Measurements from ENCODE around the gene ASTN1.

ASTN1 gene

DNA sequence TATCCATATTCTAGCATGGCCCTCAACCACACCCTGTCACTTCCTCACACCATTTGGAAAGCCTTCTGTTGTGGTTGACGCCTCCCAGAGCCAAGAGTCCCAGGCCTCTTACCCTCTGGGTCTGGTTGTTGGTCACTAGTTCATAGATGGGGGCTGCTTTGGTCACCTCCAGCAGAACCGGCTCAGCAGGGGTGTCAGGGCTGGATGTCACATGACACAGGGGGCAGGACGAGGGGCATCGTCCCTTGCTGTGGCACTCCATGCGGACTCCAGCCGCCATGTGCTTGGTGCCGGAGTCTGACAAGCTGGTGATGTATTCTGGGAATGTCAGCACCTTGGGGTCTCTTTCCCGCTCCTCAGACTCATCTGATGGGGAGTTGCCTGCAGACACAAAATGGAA, 270.1 kb downstream of the ASTN1 start:
- Histone ChIP-seq H3K4me3 (ENCODE audit: low read depth, low read length) (no peak overlapping the region), H3K9ac (ENCODE audit: low read length) (no peak overlapping the region), H3K4me1 (ENCODE audit: control insufficient read depth, insufficient read depth, low read length) (no peaks in the 10 kb centered on the region), H3K27ac (ENCODE audit: low read depth, low read length) (no peak overlapping the region), H3K36me3 (ENCODE audit: control insufficient read depth, insufficient read depth, low read length) (no peaks in the 10 kb centered on the region), H3K27me3 (ENCODE audit: control insufficient read depth, insufficient read depth, low read length) (0 out of 2 replicates have a peak, but pooled peaks cover 2% of the 10 kb centered on the region), H3K9me3 (ENCODE audit: control insufficient read depth, insufficient read depth, low read depth, low read length) (no peaks in the 10 kb centered on the region)

DNA sequence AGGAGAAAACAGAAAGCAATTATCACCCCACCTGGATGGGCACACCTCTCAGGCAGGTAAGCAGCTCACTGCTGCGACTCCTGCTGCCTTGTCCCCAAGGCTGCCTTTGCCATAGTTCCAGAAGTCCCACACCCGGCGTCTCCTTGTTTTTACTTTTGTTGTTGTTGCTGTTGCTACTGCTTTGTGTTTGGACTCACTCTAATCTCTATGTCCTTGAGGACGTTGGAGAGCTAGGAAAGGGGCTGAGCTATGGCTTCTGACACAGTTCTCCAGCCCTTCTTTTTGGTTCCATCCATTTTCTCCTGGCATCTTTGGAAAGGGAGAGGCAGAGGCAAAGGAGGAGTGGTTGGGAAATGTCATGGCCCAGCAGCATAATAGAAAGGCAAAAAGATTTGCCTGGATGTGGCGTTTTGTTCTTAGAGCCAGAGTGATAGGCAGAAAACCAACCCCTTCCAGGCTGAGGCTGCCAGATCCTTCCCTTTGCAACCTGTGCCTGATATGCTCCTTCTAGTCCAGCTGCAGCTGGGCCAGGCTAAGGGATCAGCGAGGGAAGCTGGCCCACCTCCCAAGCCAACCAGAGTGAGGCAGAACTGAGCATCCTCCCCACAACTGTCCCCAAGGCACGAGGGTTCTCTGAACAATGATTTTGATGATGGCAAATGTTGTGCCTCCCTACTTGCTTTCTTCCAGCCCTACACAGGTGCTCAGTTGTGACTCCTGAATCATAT, 270.7 kb downstream of the ASTN1 start:
- no peak overlapping the region for H3K27ac ChIP-seq (ENCODE audit: low read depth, low read length)
- 0 out of 2 replicates have a peak, but pooled peaks cover 2% of the 10 kb centered on the region for H3K27me3 ChIP-seq (ENCODE audit: control insufficient read depth, insufficient read depth, low read length)
- no peak overlapping the region for H3K9ac ChIP-seq (ENCODE audit: low read length)
- no peaks in the 10 kb centered on the region for H3K4me1 ChIP-seq (ENCODE audit: control insufficient read depth, insufficient read depth, low read length)
- no peaks in the 10 kb centered on the region for H3K9me3 ChIP-seq (ENCODE audit: control insufficient read depth, insufficient read depth, low read depth, low read length)
- no peak overlapping the region for H3K4me3 ChIP-seq (ENCODE audit: low read depth, low read length)
- no peaks in the 10 kb centered on the region for H3K36me3 ChIP-seq (ENCODE audit: control insufficient read depth, insufficient read depth, low read length)

DNA sequence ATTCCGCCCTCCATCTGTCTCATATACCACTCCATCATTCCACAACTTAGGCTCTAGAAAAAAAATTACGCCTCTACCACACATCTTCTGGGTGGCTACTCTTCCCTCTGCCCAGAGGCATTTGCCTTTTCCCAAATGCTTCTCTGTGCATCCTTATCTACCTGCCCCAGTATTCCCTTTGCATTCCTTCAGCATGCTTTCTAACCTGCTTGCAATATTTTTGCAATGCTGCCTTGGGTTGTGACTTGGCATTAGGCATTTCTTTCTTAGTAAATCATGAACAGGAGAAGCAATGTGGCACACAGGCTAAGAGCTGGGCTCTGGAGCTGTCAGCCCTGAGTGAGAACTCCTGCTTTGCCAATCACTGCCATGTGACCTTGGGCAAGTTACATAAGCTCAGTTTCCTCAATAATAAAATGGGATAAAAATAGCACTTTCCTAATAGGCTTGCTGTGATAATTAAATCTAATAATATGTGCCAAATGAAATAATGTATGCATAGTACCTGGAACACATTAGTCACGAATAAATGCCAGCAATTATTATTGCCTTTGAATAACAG, 276.0 kb downstream of the ASTN1 start:
- Histone ChIP-seq H3K4me3 (ENCODE audit: low read depth, low read length) (no peak overlapping the region), H3K27me3 (ENCODE audit: control insufficient read depth, insufficient read depth, low read length) (peaks cover 3% of the 10 kb centered on the region; the same call in 1 of the 2 replicates), H3K9ac (ENCODE audit: low read length) (no peak overlapping the region), H3K4me1 (ENCODE audit: control insufficient read depth, insufficient read depth, low read length) (no peaks in the 10 kb centered on the region), H3K9me3 (ENCODE audit: control insufficient read depth, insufficient read depth, low read depth, low read length) (no peaks in the 10 kb centered on the region), H3K36me3 (ENCODE audit: control insufficient read depth, insufficient read depth, low read length) (no peaks in the 10 kb centered on the region), H3K27ac (ENCODE audit: low read depth, low read length) (no peak overlapping the region)

DNA sequence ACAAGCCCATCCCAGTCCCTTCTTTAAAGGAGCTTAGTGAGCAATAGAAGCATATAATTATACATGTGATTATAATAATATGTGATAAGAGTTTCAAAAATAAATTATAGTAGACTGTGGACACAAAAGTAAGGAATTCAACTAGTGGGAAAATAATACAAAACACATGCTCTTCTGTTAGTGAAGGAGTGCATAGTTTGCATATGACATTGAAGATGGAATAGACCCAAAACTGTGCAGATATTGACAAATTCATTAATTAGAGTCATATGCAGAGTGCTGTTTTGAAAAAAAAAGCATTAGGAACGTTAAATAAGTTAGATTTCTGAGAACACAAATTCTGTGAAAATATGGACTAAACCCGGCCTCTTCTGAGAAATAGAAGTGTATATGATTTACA, 278.8 kb downstream of the ASTN1 start:
- Histone ChIP-seq H3K27me3 (ENCODE audit: control insufficient read depth, insufficient read depth, low read length) (peaks cover 3% of the 10 kb centered on the region; the same call in 1 of the 2 replicates), H3K36me3 (ENCODE audit: control insufficient read depth, insufficient read depth, low read length) (no peaks in the 10 kb centered on the region), H3K27ac (ENCODE audit: low read depth, low read length) (no peak overlapping the region), H3K4me1 (ENCODE audit: control insufficient read depth, insufficient read depth, low read length) (peaks cover under 1% of the 10 kb centered on the region; the same call in 1 of the 2 replicates), H3K4me3 (ENCODE audit: low read depth, low read length) (no peak overlapping the region), H3K9me3 (ENCODE audit: control insufficient read depth, insufficient read depth, low read depth, low read length) (no peaks in the 10 kb centered on the region), H3K9ac (ENCODE audit: low read length) (no peak overlapping the region)

DNA sequence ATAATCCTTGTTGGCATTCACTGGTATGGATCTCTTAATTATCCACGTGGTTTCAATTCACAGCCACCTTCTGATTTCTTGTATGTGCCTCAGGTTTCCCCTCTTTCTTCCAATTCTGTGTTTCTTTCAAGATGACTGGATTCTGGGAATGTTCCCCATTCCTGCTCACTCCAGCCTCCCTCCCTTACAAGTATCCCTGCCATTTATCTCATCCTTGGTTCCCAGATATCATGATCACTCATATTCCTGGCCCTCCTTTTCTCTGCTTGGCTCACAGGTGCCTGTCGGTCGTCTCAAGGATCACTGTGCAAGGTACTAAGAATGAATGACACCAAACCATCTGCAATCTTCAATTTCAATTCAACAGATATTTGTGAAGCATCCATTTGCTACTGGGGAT, 279.2 kb downstream of the ASTN1 start:
- peaks cover 3% of the 10 kb centered on the region; the same call in 1 of the 2 replicates for H3K4me1 ChIP-seq (ENCODE audit: control insufficient read depth, insufficient read depth, low read length)
- no peak overlapping the region for H3K27ac ChIP-seq (ENCODE audit: low read depth, low read length)
- H3K27me3 ChIP-seq (ENCODE audit: control insufficient read depth, insufficient read depth, low read length), result peaks cover 3% of the 10 kb centered on the region; the same call in 1 of the 2 replicates
- H3K9me3 ChIP-seq (ENCODE audit: control insufficient read depth, insufficient read depth, low read depth, low read length), result no peaks in the 10 kb centered on the region
- no peak overlapping the region for H3K4me3 ChIP-seq (ENCODE audit: low read depth, low read length)
- H3K36me3 ChIP-seq (ENCODE audit: control insufficient read depth, insufficient read depth, low read length), result no peaks in the 10 kb centered on the region
- no peak overlapping the region for H3K9ac ChIP-seq (ENCODE audit: low read length)

DNA sequence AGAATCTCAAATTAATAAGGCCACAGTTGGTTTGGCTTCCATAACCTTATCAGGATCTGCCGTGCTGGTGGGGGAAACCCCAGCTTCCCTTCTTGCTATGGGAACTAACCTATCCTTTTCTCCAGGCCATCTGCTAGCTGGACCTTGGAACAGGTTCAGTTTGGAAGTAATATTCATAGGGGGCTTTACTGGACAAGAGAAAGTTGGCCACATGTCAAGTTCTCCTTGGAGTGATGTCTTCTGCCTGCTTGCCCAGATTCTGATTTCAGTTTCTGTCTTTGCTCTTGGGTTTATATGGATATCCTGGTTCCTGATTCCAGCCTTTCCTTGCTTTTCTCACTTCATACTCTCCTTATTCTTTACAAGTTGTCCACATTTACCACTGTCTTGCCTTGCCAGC, 279.6 kb downstream of the ASTN1 start:
- Histone ChIP-seq H3K9me3 (ENCODE audit: control insufficient read depth, insufficient read depth, low read depth, low read length) (no peaks in the 10 kb centered on the region), H3K27ac (ENCODE audit: low read depth, low read length) (no peak overlapping the region), H3K4me3 (ENCODE audit: low read depth, low read length) (no peak overlapping the region), H3K27me3 (ENCODE audit: control insufficient read depth, insufficient read depth, low read length) (peaks cover 3% of the 10 kb centered on the region; the same call in 1 of the 2 replicates), H3K36me3 (ENCODE audit: control insufficient read depth, insufficient read depth, low read length) (no peaks in the 10 kb centered on the region), H3K4me1 (ENCODE audit: control insufficient read depth, insufficient read depth, low read length) (peaks cover 3% of the 10 kb centered on the region; the same call in 1 of the 2 replicates), H3K9ac (ENCODE audit: low read length) (no peak overlapping the region)

DNA sequence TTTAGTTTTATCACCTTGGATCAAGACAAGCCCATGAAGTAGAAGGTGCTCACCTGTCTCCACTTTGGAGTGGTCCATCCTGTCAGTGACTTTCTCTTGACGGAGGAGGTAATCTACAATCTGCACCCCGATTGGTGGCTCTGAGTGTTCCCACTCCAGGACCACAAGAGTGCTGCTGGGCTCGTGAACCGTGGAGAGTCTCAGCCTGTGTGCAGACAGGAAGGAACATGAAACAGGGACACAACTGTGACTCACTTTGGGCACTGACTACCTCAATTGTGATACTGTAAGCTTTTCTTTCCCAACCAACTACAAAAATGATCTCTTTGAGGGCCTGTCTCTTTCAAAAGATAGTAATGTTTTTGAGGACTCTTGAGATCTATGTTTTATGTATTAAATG, 280.2 kb downstream of the ASTN1 start:
- H3K9me3 ChIP-seq (ENCODE audit: control insufficient read depth, insufficient read depth, low read depth, low read length), result no peaks in the 10 kb centered on the region
- H3K4me1 ChIP-seq (ENCODE audit: control insufficient read depth, insufficient read depth, low read length), result peaks cover 3% of the 10 kb centered on the region; the same call in 1 of the 2 replicates
- no peaks in the 10 kb centered on the region for H3K36me3 ChIP-seq (ENCODE audit: control insufficient read depth, insufficient read depth, low read length)
- H3K27ac ChIP-seq (ENCODE audit: low read depth, low read length), result no peak overlapping the region
- peaks cover 3% of the 10 kb centered on the region; the same call in 1 of the 2 replicates for H3K27me3 ChIP-seq (ENCODE audit: control insufficient read depth, insufficient read depth, low read length)
- no peak overlapping the region for H3K4me3 ChIP-seq (ENCODE audit: low read depth, low read length)
- no peak overlapping the region for H3K9ac ChIP-seq (ENCODE audit: low read length)

DNA sequence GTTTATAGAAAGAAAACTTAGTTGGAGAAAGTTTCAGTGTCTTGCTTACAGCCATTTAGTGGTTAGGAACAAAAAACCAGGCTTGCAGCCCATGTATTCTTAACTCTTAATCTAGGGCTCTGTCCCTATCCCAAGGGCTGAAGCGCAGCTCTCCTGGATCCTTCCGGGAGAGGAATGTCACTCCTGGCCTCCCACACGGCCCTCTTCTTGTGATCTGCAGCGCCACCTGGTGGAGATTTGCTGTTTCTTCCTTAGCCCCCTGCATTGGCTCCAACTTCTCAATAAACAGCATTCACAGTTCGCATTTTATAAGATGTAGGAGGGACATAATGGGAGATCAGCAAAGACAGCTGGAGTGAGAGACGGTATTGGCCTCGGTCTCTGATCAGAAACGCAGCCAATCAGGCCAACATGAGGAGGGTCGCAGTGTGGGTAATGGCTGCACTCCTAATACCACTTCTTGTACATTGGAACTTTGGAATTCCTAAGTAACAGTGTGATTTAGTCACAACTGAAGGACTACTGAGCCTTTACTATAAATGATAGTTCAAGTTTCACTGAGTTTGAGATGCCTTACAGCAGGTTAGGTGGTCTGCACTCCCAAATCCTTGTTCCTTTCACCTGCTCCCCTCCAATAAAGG, 283.4 kb downstream of the ASTN1 start:
- H3K4me1 ChIP-seq (ENCODE audit: control insufficient read depth, insufficient read depth, low read length), result peaks cover 3% of the 10 kb centered on the region; the same call in 1 of the 2 replicates

DNA sequence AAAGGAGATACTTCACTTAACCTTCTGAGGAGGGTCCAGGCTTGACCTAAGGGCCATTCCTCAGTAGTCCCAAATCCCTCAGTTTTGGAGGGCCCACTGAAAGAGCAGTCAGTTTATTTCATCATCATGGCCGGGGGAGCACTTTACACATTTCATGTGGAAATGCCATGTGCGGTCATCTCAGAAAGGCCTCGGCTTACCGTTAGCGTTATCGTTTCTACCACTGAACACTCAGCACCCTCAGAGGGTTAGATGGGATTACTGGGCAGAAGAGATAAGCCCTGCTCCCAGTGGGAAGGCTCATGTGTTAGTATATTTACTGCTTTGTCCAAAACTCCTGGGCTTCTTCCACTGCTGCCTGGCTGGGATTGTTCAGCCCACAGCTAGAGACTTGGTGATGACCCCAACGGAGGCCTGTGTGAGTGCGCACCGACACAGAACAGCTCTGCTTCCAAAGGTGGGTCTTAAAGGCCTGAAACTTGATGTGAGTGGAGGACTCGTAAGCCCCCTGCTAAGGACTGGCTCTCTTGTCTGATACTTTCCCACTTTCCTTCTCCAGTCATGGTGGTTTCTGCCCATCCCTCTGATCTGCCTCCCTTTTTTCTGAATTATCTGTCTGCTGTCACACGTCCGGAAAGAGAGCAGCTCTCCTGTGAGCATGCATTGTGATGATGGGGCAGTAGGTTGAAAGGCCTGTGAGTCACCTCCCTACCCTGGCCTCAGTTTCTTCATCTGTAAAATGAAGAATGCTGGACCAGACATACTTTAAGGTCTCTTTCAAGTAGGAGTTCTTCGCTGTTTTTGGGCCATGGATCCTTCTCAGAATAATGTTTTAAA, 284.5 kb downstream of the ASTN1 start:
- Histone ChIP-seq H3K36me3 (ENCODE audit: control insufficient read depth, insufficient read depth, low read length) (no peaks in the 10 kb centered on the region), H3K27ac (ENCODE audit: low read depth, low read length) (no peak overlapping the region), H3K9ac (ENCODE audit: low read length) (no peak overlapping the region), H3K4me3 (ENCODE audit: low read depth, low read length) (no peak overlapping the region), H3K27me3 (ENCODE audit: control insufficient read depth, insufficient read depth, low read length) (no peaks in the 10 kb centered on the region), H3K4me1 (ENCODE audit: control insufficient read depth, insufficient read depth, low read length) (peaks cover 3% of the 10 kb centered on the region; the same call in 1 of the 2 replicates), H3K9me3 (ENCODE audit: control insufficient read depth, insufficient read depth, low read depth, low read length) (no peaks in the 10 kb centered on the region)

More for the DNA sequence above, 283.4 kb downstream of the ASTN1 start:
- H3K27ac ChIP-seq (ENCODE audit: low read depth, low read length), result no peak overlapping the region
- no peak overlapping the region for H3K9ac ChIP-seq (ENCODE audit: low read length)
- no peaks in the 10 kb centered on the region for H3K27me3 ChIP-seq (ENCODE audit: control insufficient read depth, insufficient read depth, low read length)
- no peaks in the 10 kb centered on the region for H3K9me3 ChIP-seq (ENCODE audit: control insufficient read depth, insufficient read depth, low read depth, low read length)
- no peak overlapping the region for H3K4me3 ChIP-seq (ENCODE audit: low read depth, low read length)
- H3K36me3 ChIP-seq (ENCODE audit: control insufficient read depth, insufficient read depth, low read length), result no peaks in the 10 kb centered on the region

DNA sequence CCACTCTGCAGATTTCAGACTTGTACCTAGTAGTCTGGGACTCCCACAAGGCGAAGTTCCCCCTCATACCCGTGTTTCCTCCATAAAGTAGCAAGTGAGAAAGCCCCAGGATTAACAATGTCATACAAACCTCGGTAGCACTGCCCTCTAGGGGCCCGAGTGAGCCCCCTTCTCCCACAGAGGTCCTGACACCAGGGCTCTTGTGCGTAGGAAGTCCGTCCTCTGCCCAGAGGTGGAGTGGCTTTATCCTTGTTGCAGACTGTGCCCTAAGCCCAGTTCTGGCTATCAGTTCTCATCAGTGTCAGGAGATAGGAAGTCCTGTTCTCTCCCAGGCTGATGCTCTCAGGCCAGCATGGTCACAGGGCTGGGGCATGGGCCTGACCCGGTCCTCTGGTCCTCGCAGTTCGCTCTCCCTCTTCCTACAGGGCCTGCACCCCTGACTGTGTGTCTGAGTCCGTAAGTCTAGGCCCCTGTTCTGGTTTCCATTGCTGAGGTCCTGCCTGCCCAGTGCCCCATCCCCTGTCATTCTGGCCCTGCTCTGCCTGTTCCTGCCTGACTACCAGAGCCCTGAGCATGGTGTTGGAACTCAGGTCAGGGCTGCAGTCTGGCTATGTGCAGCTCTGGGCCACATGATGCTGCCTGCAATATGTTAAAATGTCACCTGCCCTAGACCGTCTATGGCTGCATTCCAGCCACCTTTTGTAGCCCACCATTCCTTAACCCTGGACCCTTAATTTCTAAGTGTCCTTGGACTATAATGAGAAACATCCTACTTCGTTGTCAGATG, 285.6 kb downstream of the ASTN1 start:
- Histone ChIP-seq H3K36me3 (ENCODE audit: control insufficient read depth, insufficient read depth, low read length) (no peaks in the 10 kb centered on the region), H3K4me3 (ENCODE audit: low read depth, low read length) (no peak overlapping the region), H3K4me1 (ENCODE audit: control insufficient read depth, insufficient read depth, low read length) (peaks cover 3% of the 10 kb centered on the region; the same call in 1 of the 2 replicates), H3K9me3 (ENCODE audit: control insufficient read depth, insufficient read depth, low read depth, low read length) (no peaks in the 10 kb centered on the region), H3K27me3 (ENCODE audit: control insufficient read depth, insufficient read depth, low read length) (no peaks in the 10 kb centered on the region), H3K27ac (ENCODE audit: low read depth, low read length) (no peak overlapping the region), H3K9ac (ENCODE audit: low read length) (no peak overlapping the region)

All from HUES6 (cell line).